HUDEP-2 (cell line): Measurements from ENCODE around the gene PLB1.
"Not testable (repeated sequence)": the region's sequence is repeated elsewhere in the genome, so short reads cannot be mapped to it uniquely, and the experiment has no call there.

Experiments
- DNase-seq, 76 experiments: peaks; one replicate each; lab custom pipeline; 2025; ENCODE audit not compliant: unreplicated experiment in 76 of 76; lab: John Stamatoyannopoulos, UW

The PLB1 gene

DNA sequence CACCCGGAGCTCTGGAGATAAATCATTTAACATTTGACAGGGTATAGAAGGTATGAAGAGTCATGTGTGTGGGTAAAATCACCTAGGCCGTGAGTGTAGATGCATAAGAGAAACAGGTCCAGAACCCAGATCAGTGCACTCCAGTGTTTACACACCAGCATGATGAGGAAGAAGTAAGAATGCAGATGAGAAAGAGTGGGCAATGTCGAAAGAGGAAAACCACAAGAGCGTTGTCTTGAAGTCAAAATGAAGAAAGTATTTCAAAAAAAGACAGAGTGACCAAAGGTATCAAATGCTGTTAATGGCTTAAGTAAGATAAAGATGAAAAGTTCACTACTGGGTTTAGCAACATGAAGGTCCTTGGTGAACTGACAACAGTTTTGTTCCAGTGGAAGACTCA, 32.0 kb upstream of the PLB1 start:
- DNase-seq = no peak

DNA sequence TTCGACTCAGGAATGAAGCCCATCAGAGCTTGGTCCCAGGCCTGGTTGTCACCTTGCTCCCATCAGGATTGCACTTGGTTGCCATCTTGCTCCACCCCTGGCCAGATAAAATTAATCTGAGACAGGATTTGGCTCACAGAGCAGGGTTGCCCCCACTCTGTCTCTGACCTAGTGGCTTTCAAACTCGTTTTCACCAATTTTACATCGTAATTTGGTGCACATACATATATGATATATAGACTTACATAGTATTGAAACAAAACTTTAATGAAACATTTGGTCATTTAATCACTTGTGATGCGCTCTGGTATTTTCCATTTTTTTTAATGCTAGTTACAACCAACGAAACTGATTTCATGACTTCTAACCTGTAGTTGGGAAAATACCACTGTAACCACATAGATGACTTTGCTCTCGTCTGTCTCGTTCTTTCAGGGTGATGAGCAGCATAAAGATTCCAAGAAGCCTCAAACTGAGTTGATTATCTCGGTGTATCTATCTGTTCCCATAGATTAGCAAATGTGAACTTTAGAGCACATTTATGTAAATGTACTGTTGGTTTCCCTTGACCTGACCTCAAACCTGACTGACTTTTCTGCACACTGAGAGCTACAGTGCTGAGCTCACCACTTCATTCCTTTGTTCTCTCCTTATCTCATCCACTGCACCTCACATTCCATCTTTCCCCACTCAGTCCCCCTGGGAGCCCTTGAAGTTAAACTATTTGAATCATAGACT, 30.5 kb upstream of the PLB1 start:
- DNase-seq = no peak

DNA sequence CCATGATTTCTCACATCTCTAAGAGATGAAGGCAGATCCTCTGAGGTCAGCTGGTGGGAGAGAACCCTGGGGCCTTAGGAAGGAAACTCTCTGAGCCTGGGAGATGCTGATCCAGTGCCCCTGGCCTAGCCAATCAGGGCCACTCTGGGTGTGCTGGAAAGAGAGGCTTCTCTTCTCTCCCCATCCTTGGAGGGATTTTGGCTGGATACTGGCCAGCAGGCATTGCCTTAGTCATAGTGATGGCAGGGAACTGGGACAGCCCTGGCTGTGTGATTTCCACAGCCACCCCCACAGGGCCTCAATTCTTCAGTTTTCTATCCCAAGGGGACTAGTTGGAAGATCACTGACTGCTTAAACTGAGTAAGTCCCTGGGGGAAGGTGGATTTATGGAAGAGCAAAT, 26.6 kb upstream of the PLB1 start:
- DNase-seq = no peak

DNA sequence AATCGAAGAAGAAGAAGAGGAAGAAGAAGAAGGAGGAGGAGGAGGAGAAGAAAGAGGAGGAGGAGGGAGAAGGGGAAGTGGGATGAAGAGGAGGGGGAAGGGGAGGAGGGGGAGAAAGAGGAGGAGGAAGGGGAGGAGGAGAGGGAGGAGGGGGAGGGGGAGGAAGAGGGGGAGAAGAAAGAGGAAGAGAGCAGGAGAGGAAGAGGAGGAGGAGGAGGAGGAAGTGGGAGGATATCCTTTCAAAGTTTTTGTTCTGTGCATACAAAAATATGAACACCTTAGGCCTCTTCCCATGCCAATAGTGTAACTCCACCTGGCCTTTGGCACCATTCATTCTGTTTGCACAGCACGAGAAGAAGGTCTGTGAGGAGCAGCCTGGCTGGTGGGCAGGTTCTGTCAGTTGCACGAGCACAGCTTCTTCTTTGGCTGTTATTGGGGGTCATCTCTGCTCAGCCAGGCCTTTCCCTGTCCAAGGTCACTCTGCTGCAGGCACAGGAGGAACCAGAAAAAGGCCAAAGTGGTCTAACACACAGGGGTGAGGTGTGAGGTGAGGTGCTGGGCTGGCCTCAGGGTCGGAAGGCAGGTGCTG, 25.8 kb upstream of the PLB1 start:
- DNase-seq = no peak

DNA sequence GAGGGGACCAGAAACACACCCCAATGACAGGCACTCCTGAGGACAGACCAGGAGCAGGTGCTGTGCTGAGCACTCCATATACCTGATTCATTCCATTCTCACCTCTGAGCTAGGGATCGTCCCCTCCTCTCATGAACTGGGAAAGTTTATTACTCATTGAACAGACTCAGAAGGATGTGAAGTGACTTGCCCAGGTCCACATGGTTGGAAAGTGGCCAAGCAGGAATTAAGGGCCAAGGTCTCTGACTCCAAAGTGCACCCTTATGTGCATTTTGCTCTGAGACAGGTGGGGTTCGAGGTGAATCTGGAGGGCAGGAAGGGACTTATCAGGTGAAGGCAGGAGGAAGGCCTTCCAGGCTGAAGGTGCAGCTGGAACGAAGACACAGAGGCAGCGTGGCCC, 25.1 kb upstream of the PLB1 start:
- DNase-seq = no peak

DNA sequence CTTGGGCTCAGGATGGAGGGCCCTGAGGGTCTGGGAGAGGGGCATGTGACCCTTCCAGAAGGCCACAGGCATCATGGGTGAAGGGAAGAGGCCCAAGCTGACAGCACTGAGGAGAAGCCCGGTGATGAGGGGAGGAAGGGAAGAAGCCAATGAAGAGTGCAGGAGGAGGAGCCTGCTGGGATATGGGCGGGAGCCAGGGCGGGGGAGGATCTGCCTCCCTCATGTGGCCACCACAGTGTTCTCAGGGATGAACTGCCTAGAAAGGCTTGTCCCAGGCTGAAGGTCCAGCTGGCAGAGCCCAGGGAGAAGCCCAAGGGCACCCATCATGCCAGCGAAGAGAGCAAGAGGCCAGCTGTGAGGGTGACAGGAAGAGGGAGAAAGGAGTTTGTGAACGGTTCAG, 24.6 kb upstream of the PLB1 start:
- DNase-seq = no peak

DNA sequence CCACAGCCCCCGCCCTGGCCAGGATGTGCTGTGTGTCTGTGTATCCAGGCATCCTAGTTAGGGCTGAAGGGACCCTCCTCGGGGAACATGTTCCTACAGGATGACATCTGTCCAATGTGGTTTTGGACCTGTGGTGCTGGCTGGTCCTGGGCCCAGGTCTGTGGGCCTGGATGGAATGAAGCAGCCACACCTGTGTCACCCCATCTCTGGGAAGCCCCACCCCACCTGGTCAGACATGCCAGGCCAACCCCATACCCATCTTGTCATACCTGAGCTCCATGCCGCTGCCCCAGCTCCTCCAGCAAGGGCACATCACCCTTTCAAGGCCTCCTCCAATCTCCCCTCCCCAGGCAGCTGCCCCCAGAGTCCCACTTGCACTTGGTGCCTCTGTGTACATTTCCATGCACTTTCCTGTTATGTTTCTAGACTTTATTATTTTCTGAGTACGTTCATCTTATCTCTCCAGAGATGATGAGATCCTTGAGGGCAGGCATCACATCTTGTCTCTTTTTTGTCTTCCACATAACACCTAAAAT, 24.1 kb upstream of the PLB1 start:
- no peak for DNase-seq

DNA sequence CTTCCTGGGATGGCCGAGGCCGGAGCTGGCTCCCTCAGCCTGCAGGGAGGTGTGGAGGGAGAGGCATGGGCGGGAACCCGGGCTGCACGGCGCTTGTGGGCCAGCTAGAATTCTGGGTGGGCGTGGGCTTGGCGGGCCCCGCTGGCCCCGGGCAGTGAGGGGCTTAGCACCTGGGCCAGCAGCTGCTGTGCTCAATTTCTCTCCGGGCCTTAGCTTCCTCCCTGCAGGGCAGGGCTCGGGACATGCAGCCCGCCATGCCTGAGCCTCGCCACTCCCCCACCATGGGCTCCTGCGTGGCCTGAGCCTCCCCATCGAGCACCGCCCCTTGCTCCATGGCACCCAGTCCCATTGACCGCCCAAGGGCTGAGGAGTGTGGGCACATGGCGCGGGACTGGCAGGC, 23.2 kb upstream of the PLB1 start:
- DNase-seq = not testable (repeated sequence)

DNA sequence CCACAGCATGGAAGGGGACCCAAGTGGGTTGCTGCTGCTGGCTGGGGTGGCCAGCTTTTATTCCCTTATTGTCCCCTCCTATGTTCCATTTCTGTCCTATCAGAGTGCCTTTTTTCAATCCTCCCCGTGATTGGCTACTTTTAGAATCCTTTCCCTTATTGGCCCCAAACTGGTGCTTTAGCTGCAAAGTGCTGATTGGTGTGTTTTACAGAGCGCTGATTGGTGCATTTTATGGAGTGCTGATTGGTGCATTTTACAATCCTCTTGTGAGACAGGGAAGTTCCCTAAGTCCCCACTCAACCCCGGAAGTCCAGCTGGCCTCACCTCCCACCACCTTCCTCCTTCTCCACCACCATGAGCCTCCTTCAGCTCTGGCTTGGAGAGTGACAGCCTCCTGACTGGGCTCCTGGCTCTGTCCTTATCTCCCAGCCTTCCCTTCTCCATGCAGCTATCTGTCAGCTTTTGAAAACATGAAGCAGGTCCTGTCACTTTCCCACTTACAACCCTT, 20.7 kb upstream of the PLB1 start:
- DNase-seq = no peak

DNA sequence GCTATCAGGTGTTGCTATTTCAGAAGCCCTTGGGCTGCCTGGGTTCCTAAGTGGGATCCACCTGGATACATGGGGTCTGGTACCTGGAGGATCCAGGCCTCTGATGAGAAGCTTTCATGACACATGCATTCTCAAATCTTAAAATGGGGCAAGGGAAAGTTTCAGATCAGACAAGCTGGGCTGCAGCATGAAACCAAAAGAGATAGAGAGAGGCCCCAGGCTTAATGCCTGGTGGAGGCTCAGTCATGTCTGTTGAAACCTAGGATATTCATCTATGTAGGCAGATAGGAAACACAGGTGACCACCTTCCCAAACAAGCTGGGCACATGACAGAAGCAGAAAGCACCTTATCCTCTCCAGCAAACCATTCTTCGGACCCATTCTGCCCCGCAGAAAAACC, 18.8 kb upstream of the PLB1 start:
- DNase-seq = no peak

DNA sequence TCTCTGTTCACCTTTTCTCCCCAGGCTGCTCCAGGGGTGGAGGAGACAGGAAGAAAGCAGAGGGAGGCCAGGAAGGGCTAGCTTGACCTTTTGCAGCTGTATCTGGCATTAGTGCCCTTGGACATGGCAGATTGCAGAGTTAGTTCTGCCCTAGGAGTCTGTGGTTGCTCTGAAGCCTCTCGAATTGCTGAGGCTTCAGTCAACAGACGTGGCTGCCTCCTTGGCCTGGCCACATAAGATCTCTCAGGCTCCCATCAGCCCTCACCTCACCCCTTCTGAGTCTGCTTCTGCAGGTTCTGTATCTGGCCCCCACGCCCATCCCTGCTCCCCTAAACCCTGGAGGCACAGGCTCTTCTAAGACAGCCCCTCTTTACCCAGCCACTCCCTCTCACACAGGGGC, 18.2 kb upstream of the PLB1 start:
- DNase-seq = no peak

DNA sequence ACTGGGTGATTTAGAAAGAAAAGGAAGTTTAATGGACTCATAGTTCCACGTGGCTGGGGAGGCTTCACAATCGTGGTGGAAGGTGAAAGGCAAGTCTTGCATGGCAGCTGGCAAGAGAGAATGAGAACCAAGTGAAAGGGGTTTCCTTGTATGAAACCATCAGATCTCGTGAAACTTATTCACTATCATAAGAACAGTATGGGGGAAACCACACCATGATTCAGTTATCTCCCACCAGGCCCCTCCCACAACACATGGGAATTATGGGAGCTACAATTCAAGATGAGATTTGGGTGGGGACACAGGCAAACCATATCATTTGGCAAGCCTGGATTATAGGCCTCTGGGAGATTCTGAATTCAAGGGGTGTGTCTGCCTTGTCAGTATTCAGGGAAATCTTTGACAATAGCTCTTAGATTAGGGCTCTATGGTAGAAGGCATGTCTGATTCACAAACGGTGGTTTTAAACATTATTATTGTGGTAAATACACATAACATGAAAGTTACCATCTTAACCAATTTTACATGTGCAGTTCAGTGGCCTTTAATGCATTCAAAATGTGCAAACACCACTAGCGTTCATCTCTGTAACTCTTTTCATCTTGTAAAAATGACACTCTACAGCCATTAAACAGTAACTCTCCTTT, 15.3 kb upstream of the PLB1 start:
- DNase-seq = no peak

DNA sequence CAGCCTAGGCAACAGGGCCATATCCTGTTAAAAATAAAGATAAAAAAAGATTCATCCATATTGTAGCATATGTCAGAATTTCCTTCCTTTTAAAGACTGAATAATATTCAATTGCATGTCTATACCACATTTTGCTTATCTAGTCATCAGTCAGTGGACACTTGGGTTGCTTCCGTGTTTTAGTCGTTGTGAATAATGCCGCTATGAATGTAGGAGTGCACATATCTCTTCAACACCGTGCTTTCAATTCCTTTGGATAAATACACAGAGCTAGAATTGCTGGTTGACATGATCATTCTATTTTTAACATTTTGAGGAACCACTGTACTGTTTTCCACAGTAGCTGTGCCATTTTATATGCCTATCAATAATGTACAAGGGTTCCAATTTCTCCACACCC, 14.0 kb upstream of the PLB1 start:
- no peak for DNase-seq

DNA sequence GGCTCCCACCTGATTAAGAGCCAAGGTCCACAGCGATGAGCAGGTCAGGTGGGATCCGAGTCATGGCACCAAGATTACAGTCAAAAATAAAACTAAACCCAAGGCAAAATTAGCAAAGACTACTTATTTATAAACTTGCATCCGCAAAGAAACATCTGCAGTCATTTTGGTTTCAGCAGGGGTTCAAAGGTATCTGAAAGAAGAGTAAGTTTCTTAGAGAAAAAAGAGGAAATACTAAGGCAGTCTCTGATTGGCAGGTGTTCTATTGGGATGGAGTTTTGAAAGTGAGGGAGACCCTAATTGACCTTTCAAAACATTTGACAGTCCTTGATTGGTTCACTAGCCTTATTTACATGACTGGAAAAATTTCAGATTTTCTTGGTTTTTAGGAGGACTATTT, 11.0 kb upstream of the PLB1 start:
- no peak for DNase-seq

DNA sequence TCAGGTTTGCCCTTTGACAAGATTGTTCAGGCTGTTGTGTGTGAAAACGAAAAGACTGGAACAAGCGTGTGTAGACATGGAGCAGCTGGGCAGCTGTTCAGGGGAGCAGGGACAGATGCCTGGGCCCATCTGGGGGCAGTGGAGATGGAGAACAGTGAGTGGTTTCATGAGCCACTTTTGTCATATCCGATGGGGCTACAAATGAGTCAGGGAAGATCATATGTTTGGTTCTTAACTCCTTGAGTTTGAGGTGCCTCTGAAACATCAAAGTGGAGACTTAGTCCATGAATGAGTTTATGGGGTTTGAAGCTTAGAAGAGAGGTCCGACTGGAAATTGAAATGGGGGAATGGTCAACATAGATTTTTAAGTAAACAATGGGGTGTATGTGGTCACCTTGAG, 9.3 kb upstream of the PLB1 start:
- no peak for DNase-seq

DNA sequence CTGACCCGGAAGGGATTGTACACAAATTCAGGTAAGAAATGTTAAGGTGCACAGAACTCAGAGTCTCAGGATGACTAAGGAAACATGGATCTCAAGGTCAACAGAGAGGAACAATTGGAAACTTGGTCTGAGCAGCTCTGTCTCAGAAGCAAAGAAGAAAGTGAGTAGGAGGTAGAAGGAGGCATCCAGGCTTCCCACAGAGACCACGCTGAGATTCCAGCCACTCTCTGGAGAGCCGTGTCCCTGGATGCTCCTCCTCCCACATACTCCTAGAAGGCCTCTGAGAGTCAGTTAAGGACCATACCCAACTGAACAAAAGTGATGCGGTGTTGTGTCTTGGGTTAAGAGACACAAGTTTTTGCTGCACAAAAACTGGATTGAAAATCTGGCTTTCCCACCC, 8.6 kb upstream of the PLB1 start:
- DNase-seq = no peak

DNA sequence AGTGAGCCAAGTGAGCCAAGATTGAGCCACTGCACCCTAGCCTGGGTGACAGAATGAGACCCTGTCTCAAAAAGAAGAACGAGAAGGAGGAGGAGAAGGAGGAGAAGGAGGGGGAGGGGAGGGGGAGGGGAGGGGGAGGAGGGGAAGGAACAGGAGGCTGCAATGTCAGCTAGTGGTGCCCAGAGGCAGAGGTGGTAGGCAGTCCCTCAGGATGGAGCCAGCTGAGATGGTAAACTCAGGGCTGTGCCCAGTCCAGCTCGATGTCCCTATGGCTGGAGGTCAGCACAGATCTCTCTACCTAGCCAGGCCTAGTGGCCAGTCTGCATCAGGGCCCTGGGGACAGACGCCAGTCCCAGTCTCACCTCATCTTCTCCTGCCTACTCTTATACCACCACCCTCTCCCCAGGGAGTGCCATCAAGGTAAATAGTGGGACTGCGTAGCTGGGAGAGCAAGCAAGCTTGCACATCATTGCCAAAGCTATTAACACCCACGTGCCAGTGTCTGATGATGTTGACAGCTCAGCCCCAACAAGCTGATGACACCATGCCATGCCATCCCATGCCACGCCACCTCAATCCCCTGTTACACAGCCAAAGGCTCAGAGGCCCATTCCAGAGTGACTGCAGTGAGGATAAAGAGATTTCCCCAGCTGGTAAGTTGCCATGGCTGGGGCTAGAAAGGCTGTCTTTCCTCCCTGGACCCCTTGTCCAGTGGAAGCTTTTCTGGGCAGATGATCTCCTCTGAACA, 7.6 kb upstream of the PLB1 start:
- DNase-seq = no peak

DNA sequence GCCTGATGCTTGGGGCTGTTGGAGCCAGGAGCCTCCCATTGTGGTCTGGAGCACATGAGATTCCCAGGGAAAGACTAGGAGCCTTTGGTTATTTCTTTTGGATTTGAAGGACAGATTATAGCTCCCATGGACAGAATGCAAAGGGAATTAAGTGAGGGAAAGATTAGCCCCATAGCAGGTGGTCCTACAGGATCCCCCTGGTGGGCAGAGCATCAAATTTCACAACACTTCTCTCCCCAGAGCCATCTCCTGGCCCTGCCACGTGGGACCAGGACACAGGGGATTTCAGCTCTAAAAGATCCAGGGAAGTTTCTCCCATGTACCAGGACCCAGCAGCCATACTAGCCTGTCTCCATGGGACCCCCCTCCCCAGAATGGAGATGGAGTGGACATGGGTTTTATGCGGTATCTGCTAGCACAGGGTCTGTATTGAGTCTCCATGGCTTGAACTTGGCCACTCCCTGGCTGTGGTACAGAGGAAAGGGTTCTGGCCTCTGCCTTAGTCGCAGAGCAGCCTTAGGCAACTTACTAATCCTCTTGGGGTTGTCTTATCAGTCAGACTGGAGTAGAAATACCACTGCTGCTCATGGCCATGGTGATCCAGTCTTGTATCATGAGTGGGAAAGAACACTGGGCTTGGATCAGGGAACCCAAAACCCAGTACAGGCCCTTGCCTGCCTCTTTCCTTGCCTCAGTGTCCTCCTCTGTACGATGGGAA, 6.8 kb upstream of the PLB1 start:
- DNase-seq = no peak

DNA sequence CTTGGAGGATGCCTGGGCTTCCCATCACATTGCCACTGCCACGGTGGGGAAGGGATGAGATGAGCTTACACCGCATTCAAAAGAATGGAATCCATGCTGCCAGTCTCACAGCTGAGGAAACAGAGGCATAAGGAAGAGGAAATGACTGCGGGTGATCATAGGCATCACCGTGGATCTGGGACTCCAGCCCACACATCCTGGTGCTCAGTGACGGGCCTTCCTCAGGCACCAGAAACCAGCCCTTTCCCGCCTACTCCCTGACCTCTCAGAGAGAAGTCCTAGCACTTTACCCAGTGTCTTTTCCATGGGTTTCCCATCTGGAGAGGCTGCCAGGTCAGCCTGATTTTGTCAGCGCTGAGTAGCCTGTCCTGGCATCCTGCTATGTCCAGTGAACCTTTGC, 5.3 kb upstream of the PLB1 start:
- DNase-seq = no peak

DNA sequence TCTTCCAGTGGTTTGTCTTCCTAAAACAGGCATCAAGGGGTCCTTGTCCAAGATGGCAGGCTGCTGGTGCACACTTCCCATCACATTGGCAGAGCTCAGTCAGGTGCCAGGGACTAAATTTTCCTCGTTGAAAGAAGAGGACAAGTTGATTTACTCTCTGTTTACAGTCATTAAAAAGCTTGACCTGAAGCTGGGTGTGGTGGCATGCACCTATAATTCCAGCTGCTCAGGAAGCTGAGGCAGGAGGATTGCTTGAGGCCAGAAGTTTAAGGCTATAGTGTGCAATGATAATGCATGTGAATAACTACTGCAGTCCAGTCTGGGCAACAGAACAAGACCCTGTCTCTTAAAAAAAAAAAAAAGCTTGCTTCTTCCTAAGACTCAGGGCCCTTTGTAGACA, 3.6 kb upstream of the PLB1 start:
- DNase-seq = no peak

DNA sequence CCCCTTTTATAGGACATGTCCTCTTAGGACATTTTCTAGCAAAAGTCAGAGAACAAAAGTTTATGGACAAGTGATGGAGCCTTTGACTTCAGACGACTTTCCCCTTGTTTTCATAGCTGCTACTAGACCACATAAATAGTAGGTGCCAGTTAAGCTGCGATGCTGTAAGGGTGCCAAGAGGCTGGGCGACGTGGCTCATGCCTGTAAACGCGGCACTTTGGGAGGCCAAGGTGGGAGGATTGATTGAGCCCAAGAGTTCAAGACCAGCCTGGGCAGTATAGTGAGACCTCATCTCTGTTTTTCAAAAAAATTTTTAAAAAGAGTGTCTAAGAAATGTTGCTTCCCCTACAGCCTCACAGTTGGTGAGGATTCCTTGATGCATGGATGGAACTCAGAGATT, 2.2 kb upstream of the PLB1 start:
- no peak for DNase-seq
